HEK293 (cell line): ENCODE measurements around the gene TKTL1.
A peak's percentile ranks its signal among the peaks of the same experiment; 100 is the strongest.

ENCODE experiments used
- CTCF ChIA-PET: fragments of 350-600 bp; formaldehyde crosslinking; extraction: SDS; loops from one replicate; lab custom pipeline; 2021; ENCODE audit warnings: antibody characterized with exemption; lab: Yijun Ruan, JAX
- POLR2A ChIA-PET: fragments of 300-600 bp; formaldehyde crosslinking; extraction: SDS; loops from one replicate; lab custom pipeline; 2020; ENCODE audit warnings: antibody characterized with exemption, inconsistent platforms; lab: Yijun Ruan, JAX
- H3K27ac ChIP-seq: fragments of 200-500 bp; sonication (Bioruptor generic); 2 replicates; pipeline ENCODE4 v1.5.1; 2014; ENCODE audit warnings: low read depth, low read length, control low read depth, inconsistent platforms; ENCODE audit errors: extremely low read depth
- H3K36me3 ChIP-seq, 2 experiments: fragments of 200-500 bp in 1 of 2; sonication (Bioruptor generic) in 1 of 2; 1 replicate in 1 of 2; 2 replicates in 1 of 2; pipeline ENCODE4 v1.5.1; 2014 to 2017; ENCODE audit warnings: inconsistent platforms in 2 of 2, low read length in 2 of 2; ENCODE audit not compliant: control insufficient read depth in 2 of 2, insufficient read depth in 1 of 2
- H3K4me1 ChIP-seq: fragments of 200-500 bp; sonication (Bioruptor generic); 2 replicates; pipeline ENCODE4 v1.5.1; 2014; ENCODE audit warnings: mild to moderate bottlenecking, low read length, inconsistent platforms; ENCODE audit not compliant: control insufficient read depth, insufficient read depth
- H3K4me3 ChIP-seq: 2 replicates; pipeline ENCODE4 v1.5.1; 2011; ENCODE audit warnings: low read depth, mild to moderate bottlenecking, control low read depth, low read length, moderate library complexity
- H3K9me3 ChIP-seq: fragments of 200-500 bp; sonication (Bioruptor generic); 2 replicates; pipeline ENCODE4 v1.5.1; 2014; ENCODE audit warnings: low read depth, low read length, inconsistent platforms; ENCODE audit not compliant: control insufficient read depth, insufficient read depth
- GLI4 ChIP-seq: fragments of 450-650 bp; formaldehyde crosslinking; IDR thresholded peaks from 2 replicates; pipeline ENCODE4 v1.5.1; 2016; ENCODE audit warnings: missing biosample characterization, missing genetic modification characterization
- GLIS2 ChIP-seq: fragments of 450-650 bp; formaldehyde crosslinking; IDR thresholded peaks from 2 replicates; pipeline ENCODE4 v1.5.1; 2016; ENCODE audit warnings: missing biosample characterization, missing genetic modification characterization
- HIC1 ChIP-seq: fragments of 450-650 bp; formaldehyde crosslinking; IDR thresholded peaks from 2 replicates; pipeline ENCODE4 v1.5.1; 2016; ENCODE audit warnings: missing biosample characterization, missing genetic modification characterization
- HOXA7 ChIP-seq: sonication (generic); formaldehyde crosslinking; IDR thresholded peaks from 2 replicates; pipeline ENCODE4 v1.8.1; 2022; ENCODE audit warnings: missing genetic modification reagents, borderline replicate concordance
- KLF9 ChIP-seq: fragments of 450-650 bp; formaldehyde crosslinking; IDR thresholded peaks from 2 replicates; pipeline ENCODE4 v1.5.1; 2016; ENCODE audit warnings: missing biosample characterization, missing genetic modification characterization, low read depth
- OSR2 ChIP-seq: fragments of 450-650 bp; formaldehyde crosslinking; IDR thresholded peaks from 2 replicates; pipeline ENCODE4 v1.5.1; 2016; ENCODE audit warnings: missing biosample characterization, missing genetic modification characterization
- OVOL3 ChIP-seq: fragments of 450-650 bp; formaldehyde crosslinking; IDR thresholded peaks from 2 replicates; pipeline ENCODE4 v1.5.1; 2016; ENCODE audit warnings: missing biosample characterization, missing genetic modification characterization
- PATZ1 ChIP-seq: fragments of 450-650 bp; formaldehyde crosslinking; IDR thresholded peaks from 2 replicates; pipeline ENCODE4 v1.5.1; 2016; ENCODE audit warnings: missing biosample characterization, missing genetic modification characterization
- REPIN1 ChIP-seq: fragments of 450-650 bp; formaldehyde crosslinking; IDR thresholded peaks from 2 replicates; pipeline ENCODE4 v1.5.1; 2017; ENCODE audit warnings: missing biosample characterization, missing genetic modification characterization, low read depth
- SP2 ChIP-seq: fragments of 450-650 bp; formaldehyde crosslinking; IDR thresholded peaks from 2 replicates; pipeline ENCODE4 v1.5.1; 2016; ENCODE audit warnings: missing biosample characterization, missing genetic modification characterization
- SP3 ChIP-seq: fragments of 450-650 bp; formaldehyde crosslinking; IDR thresholded peaks from 2 replicates; pipeline ENCODE4 v1.5.1; 2016; ENCODE audit warnings: missing biosample characterization, missing genetic modification characterization
- SP7 ChIP-seq: fragments of 450-650 bp; formaldehyde crosslinking; IDR thresholded peaks from 2 replicates; pipeline ENCODE4 v1.5.1; 2016; ENCODE audit warnings: missing biosample characterization, missing genetic modification characterization
- ZBTB1 ChIP-seq: fragments of 450-650 bp; formaldehyde crosslinking; IDR thresholded peaks from 2 replicates; pipeline ENCODE4 v1.5.1; 2016; ENCODE audit warnings: missing biosample characterization, missing genetic modification characterization
- ZBTB48 ChIP-seq: fragments of 450-650 bp; formaldehyde crosslinking; IDR thresholded peaks from 2 replicates; pipeline ENCODE4 v1.5.1; 2016; ENCODE audit warnings: missing biosample characterization, missing genetic modification characterization
- ZEB2 ChIP-seq: fragments of 450-650 bp; formaldehyde crosslinking; IDR thresholded peaks from 2 replicates; pipeline ENCODE4 v1.5.1; 2016; ENCODE audit warnings: missing biosample characterization, missing genetic modification characterization
- ZFHX2 ChIP-seq: fragments of 450-650 bp; formaldehyde crosslinking; conservative IDR thresholded peaks from 2 replicates; pipeline ENCODE4 v1.5.1; 2016; ENCODE audit warnings: missing biosample characterization, missing genetic modification characterization
- ZFP41 ChIP-seq: fragments of 450-650 bp; formaldehyde crosslinking; IDR thresholded peaks from 2 replicates; pipeline ENCODE4 v1.5.1; 2016; ENCODE audit warnings: missing biosample characterization, missing genetic modification characterization, borderline replicate concordance
- ZNF19 ChIP-seq: fragments of 450-650 bp; formaldehyde crosslinking; IDR thresholded peaks from 2 replicates; pipeline ENCODE4; 2016; ENCODE audit warnings: missing biosample characterization, missing genetic modification characterization, low read depth
- ZNF2 ChIP-seq: fragments of 450-650 bp; formaldehyde crosslinking; IDR thresholded peaks from 2 replicates; pipeline ENCODE4 v1.5.1; 2016; ENCODE audit warnings: missing biosample characterization, missing genetic modification characterization
- ZNF214 ChIP-seq: fragments of 450-650 bp; formaldehyde crosslinking; IDR thresholded peaks from 2 replicates; pipeline ENCODE4 v1.5.1; 2017; ENCODE audit warnings: missing biosample characterization, mild to moderate bottlenecking, missing genetic modification characterization, borderline replicate concordance
- ZNF324 ChIP-seq: fragments of 450-650 bp; formaldehyde crosslinking; IDR thresholded peaks from 2 replicates; pipeline ENCODE4 v1.5.1; 2016; ENCODE audit warnings: missing biosample characterization, missing genetic modification characterization
- ZNF610 ChIP-seq: fragments of 450-650 bp; formaldehyde crosslinking; IDR thresholded peaks from 2 replicates; pipeline ENCODE4 v1.5.1; 2016; ENCODE audit warnings: missing biosample characterization, missing genetic modification characterization, borderline replicate concordance
- ZNF670 ChIP-seq: fragments of 450-650 bp; formaldehyde crosslinking; IDR thresholded peaks from 2 replicates; pipeline ENCODE4 v1.5.1; 2016; ENCODE audit warnings: missing biosample characterization, missing genetic modification characterization, low read depth
- ZNF785 ChIP-seq: fragments of 450-650 bp; formaldehyde crosslinking; IDR thresholded peaks from 2 replicates; pipeline ENCODE4 v1.5.1; 2016; ENCODE audit warnings: missing biosample characterization, missing genetic modification characterization
- TF ChIP-seq, protein P1 (sequence below): fragments of 450-650 bp; formaldehyde crosslinking; IDR thresholded peaks from 2 replicates; pipeline ENCODE4 v1.5.1; 2016; ENCODE audit warnings: missing biosample characterization, missing genetic modification characterization
- TF ChIP-seq, protein P2 (sequence below): IDR thresholded peaks from 2 replicates; pipeline ENCODE4 v1.6.1; 2011; ENCODE audit warnings: mild to moderate bottlenecking, low read depth, low read length, borderline replicate concordance

The TKTL1 gene

DNA sequence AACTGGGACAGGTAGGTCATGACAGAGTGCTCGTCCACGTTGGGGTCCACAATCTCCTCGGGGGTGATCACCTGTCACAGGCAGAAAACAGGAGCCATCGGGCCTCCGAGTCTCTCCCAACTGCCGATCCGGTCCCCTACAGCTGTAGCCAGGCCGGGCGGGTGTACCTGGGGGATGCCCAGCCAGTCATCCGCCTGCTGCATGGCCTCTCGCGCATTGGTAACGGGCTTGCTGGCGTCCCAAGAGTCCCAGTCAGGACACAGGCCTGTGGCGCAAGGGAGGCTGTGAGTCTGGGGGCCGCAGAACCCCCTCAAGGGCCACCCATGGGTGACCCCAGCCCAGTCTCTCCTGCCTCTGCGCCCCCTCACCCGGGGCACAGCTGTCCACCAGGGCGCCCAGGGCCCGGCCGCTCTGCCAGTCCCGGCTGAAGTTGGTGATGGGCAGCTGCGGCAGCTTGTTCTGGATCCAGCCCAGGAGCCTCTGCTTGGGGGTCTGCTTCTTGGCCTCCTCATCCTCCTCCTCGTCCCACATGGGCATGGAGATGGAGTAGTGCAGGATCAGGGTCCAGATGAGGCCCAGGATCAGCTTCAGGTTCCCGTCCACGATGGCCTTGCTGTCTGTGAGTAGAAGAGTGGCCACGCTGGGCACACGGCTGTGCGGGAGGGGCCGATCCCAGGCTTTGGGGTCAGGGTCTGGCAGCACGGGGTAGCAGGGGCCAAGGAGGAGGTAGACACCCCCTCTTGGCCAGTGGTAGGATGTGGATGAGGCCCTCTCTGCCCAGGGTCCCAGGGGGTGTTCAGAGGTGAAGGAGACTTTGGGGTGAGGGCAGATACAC, 72.1 kb downstream of the TKTL1 start:
- H3K4me1 ChIP-seq: peaks cover 7% of the 10 kb centered on the region; the same call in 1 of the 2 replicates
- POLR2A ChIA-PET: interaction anchor here (1.9 to 4.3 kb wide), 2 partner anchors 10 to 20 kb away, joined by 6 to 26 read pairs; no protein-coding TSS in a partner anchor

DNA sequence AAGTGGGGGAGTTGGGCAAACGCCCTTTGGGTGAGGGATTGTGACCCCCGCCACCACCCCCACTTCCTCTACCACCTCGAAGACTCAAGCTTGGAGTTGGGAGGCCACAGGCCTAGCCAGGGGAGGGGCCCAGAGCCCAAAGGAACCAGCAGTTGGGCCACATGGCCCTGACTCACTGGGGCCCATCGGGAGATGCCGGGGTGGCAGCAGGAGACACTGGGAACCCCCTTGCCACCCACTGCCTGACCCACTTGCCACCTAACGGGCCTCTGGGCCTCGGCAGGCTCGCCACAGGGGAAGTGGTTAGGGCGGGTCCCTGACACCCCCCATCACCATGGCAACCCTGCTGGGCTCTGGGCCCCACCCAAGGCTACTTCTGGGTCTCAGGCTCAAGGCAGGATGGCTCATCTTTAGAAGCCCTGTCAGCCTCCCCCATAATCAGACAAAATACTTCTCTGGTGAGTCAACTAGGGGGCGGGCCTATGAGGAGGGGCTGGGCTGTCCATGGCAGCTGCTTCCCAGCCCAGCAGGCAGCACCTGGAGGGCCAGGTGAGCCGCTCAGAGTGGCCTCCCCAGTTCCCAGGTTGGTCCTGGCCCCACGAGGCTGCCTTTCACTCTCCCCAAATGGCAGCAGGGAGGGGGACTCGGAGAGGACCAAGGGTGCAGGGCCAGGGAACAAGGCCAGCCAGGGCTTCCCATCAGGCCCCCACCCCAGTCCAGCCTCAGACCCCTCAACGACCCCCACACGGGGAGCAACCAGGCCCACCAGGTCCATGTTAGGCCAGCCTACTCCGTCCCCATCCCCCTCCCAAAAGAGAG, 73.2 kb downstream of the TKTL1 start:
- Histone ChIP-seq H3K27ac (peak overlapping the region; percentile 89), H3K4me3 (peak overlapping the region; percentile 68), H3K36me3 (peaks cover 5 to 59% of the 10 kb centered on the region in 2 experiments; a peak in 2 of 3 replicates), H3K9me3 (no peaks in the 10 kb centered on the region), H3K4me1 (peaks cover 10% of the 10 kb centered on the region)
- ChIA-PET POLR2A (interaction anchor here (0.6 to 4.3 kb wide), 16 partner anchors 11 to 173 kb away, joined by 3 to 48 read pairs (median 7); partner anchors contain the start of genes EMD, PLXNA3 and RPL10), CTCF (no interaction called here)
- TF ChIP-seq HOXA7 (CRISPR knock-in tag) (no peak), PATZ1 (tag by site-specific recombination) (peak; percentile 62; the same call in 1 of the 2 replicates), GLIS2 (tag by site-specific recombination) (peak; percentile 70), ZBTB48 (tag by site-specific recombination) (0 out of 2 replicates have a peak, but pooled peaks have one; percentile 8), GLI4 (tag by site-specific recombination) (no peak), SP3 (peak; percentile 37), KLF9 (tag by site-specific recombination) (peak; percentile 54), ZNF2 (tag by site-specific recombination) (no peak), ZNF324 (no peak), SP7 (tag by site-specific recombination) (peak; percentile 67), SP2 (tag by site-specific recombination) (no peak; the same call in 1 of the 2 replicates), ZEB2 (tag by site-specific recombination) (peak; percentile 77), ZNF19 (no peak), ZNF214 (tag by site-specific recombination) (no peak)
- TF ChIP-seq, protein P1, sequence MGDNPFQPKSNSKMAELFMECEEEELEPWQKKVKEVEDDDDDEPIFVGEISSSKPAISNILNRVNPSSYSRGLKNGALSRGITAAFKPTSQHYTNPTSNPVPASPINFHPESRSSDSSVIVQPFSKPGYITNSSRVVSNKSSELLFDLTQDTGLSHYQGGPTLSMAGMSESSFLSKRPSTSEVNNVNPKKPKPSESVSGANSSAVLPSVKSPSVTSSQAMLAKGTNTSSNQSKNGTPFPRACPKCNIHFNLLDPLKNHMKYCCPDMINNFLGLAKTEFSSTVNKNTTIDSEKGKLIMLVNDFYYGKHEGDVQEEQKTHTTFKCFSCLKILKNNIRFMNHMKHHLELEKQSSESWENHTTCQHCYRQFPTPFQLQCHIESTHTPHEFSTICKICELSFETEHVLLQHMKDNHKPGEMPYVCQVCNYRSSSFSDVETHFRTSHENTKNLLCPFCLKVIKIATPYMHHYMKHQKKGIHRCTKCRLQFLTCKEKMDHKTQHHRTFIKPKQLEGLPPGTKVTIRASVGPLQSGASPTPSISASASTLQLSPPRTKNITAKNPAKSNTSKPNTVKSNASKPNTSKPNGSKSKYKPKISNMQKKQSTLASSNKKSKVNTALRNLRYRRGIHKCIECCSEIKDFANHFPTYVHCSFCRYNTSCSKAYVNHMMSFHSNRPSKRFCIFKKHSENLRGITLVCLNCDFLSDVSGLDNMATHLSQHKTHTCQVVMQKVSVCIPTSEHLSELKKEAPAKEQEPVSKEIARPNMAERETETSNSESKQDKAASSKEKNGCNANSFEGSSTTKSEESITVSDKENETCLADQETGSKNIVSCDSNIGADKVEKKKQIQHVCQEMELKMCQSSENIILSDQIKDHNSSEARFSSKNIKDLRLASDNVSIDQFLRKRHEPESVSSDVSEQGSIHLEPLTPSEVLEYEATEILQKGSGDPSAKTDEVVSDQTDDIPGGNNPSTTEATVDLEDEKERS: no peak
- TF ChIP-seq, protein P2, sequence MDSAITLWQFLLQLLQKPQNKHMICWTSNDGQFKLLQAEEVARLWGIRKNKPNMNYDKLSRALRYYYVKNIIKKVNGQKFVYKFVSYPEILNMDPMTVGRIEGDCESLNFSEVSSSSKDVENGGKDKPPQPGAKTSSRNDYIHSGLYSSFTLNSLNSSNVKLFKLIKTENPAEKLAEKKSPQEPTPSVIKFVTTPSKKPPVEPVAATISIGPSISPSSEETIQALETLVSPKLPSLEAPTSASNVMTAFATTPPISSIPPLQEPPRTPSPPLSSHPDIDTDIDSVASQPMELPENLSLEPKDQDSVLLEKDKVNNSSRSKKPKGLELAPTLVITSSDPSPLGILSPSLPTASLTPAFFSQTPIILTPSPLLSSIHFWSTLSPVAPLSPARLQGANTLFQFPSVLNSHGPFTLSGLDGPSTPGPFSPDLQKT: no peak

More for the DNA sequence above, 72.1 kb downstream of the TKTL1 start:
- CTCF ChIA-PET: interaction anchor here (0.6 kb wide), 1 partner anchor 9 kb away, joined by 4 read pairs; no protein-coding TSS in a partner anchor
- H3K9me3 ChIP-seq: no peaks in the 10 kb centered on the region
- H3K4me3 ChIP-seq: no peak overlapping the region
- H3K27ac ChIP-seq: 0 out of 2 replicates have a peak overlapping the region, but pooled peaks have one; percentile 16
- peaks cover 10 to 69% of the 10 kb centered on the region in 2 experiments; a peak in 2 of 3 replicates for H3K36me3 ChIP-seq
- no peak for TF ChIP-seq HIC1
- TF ChIP-seq ZNF610: no peak
- no peak for TF ChIP-seq ZBTB1 (tag by site-specific recombination)
- TF ChIP-seq ZEB2 (tag by site-specific recombination): no peak
- TF ChIP-seq REPIN1 (tag by site-specific recombination): no peak
- TF ChIP-seq ZFP41 (tag by site-specific recombination): no peak
- no peak for TF ChIP-seq ZNF785 (tag by site-specific recombination)
- no peak for TF ChIP-seq ZFHX2
- no peak for TF ChIP-seq OSR2 (tag by site-specific recombination)
- TF ChIP-seq ZNF670 (tag by site-specific recombination): no peak
- no peak for TF ChIP-seq OVOL3
- no peak for TF ChIP-seq ZNF2 (tag by site-specific recombination)
